Erythroblast (primary cell): ENCODE results near the gene INO80E.

Experiments
- GATA1 ChIP-seq: IDR thresholded peaks from 2 replicates; pipeline ENCODE4 v1.6.1; 2011; ENCODE audit warnings: low read depth, mild to moderate bottlenecking, control low read depth, low read length, moderate library complexity
- POLR2A ChIP-seq: IDR thresholded peaks from 2 replicates; pipeline ENCODE4 v1.6.1; 2011; ENCODE audit warnings: mild to moderate bottlenecking, low read length

GRCh38 chr16:29978081-29978480 is 18.0 kb upstream of the INO80E start:
- TF ChIP-seq GATA1, result no peak
- no peak for TF ChIP-seq POLR2A
